Measurements from ENCODE around the gene CRACR2A.

GRCh38 chr12:3565985-3566384 lies 186.9 kb downstream of the CRACR2A start:
- no peak for TF ChIP-seq POLR2A (IDR thresholded peaks at IDR 0.05; ENCODE audit: low read depth)
- TF ChIP-seq, protein P1, sequence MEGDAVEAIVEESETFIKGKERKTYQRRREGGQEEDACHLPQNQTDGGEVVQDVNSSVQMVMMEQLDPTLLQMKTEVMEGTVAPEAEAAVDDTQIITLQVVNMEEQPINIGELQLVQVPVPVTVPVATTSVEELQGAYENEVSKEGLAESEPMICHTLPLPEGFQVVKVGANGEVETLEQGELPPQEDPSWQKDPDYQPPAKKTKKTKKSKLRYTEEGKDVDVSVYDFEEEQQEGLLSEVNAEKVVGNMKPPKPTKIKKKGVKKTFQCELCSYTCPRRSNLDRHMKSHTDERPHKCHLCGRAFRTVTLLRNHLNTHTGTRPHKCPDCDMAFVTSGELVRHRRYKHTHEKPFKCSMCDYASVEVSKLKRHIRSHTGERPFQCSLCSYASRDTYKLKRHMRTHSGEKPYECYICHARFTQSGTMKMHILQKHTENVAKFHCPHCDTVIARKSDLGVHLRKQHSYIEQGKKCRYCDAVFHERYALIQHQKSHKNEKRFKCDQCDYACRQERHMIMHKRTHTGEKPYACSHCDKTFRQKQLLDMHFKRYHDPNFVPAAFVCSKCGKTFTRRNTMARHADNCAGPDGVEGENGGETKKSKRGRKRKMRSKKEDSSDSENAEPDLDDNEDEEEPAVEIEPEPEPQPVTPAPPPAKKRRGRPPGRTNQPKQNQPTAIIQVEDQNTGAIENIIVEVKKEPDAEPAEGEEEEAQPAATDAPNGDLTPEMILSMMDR (IDR thresholded peaks at IDR 0.05), result no peak
- no peak for TF ChIP-seq EP300 (IDR thresholded peaks at IDR 0.05)
